HS-27A (cell line): Measurements from ENCODE around the gene NKAIN2.

Experiments
- DNase-seq: peaks from one replicate; pipeline ENCODE4 v3.0.0-alpha.2; 2012; ENCODE audit warnings: low read depth, missing footprints

Gene NKAIN2

DNA sequence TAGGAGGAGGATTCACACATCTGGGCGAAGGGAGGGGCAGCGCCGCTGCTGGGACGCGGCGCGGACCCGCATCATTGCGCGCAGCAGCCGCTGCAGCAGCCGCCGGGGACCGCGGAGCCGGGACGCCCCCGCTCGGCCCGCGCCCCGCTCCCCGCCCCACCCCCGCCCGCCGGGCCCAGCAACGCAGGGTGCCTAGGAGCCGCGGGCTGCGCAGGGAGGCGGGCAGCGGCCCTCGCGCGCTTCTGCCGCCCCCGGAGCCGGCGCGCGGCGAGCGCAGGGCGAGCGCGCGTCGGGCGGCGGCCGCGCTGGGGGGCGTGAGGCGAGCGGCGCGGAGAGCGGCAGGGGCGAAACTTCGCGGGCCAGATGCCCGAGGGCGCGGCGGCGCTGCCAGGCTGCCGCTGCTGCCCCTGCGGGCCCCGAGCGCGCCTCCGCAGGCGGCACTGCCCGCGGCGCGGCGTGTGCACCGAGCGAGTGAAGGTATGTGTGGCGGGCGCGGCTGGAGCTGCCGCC is at the start of gene NKAIN2:
TSS of gene NKAIN2 (plus strand) at position 362 of the 510 bp plus-strand sequence.
- DNase-seq, result no peak

DNA sequence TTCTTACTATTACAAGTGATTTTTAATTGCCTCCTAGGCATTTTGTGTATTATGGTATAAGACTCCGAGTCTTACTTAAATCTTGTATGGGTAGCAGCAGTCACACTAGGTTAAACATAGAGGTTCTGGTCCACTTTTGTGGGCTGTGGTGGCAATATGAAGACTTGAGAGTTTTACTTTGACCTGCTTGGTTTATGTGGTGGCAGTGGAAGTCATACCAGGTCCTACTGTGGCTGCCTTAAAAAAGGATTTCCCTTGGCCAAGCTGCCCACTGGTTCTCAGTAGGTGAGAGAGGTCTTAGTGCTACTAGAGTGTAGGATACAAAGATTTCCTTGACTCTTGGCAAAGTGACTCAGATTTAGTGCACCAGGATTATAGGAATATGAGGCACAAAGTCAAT is 44.2 kb upstream of the NKAIN2 start:
- no peak for DNase-seq

DNA sequence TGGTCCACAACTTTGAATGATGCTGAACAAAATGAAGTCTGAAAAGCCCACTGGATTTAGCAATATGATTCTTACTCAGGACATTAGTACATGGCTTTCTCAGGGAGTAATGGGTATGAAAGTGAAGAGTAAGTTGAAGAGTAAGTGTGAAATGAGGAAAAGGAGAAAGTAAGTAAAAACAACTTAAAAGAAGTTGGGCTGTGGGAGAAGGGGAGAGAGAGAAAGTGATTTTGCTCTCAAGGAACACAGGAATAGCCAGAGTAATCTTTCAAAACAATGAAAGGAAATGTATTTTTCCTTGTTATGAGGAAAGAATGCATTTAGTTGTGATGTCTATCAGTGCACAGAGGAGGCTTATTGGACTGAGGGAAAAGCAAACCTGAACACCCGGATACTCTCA is 39.8 kb upstream of the NKAIN2 start:
- DNase-seq, result no peak

DNA sequence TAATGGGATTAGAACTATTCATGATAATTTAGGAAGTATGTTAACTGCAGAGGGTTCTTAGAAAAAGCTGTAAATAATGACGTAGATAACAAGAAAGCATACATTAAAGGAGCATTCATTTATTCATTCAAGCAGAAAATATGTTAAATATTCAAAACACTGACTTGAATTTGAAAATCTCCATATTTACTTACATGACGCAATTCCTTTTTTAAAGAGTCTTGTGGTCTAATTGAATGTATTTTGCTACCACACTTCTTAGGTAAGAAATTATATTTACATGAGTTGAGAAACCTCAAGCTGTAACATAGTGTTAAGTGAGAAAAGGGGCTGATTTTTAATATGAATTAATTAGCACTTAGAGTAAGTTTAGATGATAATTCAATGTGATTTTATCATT is 38.9 kb upstream of the NKAIN2 start:
- DNase-seq, result no peak

DNA sequence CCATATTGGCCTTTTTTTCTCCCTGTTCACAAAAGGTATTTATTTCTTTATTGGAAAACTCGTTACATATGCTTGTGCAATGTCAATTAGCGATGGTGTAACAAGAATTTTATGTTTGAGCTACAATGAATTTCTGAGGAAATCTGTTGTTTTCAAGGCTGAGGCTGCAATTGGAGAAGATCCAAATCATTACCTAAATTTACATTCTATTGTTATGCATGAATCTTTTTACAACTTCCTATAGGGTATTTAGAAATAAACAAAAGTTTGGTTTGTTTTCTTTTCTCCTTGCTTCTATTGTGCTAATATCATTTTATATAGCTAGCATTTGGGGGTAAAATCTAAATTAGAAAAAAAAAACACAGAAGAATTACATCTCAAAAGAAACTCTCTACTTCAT is 34.7 kb upstream of the NKAIN2 start:
- DNase-seq, result no peak

DNA sequence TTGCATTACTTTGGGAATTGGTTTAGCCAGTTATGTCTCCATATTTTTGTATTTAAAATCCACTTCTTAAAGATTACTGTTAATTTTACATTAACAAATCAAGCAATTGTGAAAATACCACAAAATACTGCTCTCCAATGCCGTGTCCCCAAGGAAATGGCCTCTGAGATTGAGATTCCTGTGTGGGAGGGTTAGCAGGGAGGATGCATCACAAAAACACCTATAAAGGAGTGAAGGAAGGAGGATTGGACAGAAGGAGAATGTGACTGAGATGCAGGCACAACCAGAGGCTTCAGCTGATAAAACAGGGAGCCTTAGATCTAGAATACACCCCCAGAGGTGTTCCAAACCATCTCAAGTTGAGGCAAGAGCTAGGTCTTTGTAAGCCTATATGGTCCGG is 34.2 kb upstream of the NKAIN2 start:
- DNase-seq, result no peak

DNA sequence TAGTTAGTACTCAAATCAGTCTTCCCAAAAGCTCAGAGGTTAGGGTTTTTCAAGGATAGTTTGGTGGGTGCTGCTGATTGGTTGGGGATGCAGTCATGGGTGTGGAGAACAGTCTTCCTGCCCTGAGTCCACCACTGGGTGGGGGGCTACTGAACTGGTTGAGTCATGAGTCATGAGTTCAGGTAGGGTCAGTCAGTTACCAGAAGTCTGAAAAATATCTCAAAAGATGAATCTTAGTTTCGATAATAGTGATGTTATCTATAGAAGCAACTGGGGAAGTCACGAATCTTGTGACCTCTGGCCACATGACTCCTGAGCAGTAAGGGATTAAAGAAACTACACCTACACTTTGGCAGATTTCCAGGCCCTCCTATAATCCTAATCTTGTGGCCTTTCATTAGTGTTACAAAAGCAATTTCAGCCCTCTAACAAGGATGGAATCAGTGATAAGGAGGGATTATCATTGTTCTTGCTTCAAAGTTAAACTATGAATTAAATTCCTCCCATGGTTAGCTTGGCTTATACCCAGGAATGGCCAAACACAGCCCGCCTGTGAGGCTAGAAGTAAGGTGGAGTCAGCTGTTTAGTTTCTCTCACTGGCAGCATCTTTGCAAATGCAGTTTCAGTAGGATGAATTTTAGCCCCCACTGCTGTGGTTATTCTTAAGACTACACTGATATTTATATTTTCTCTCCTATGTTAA is 33.3 kb upstream of the NKAIN2 start:
- no peak for DNase-seq

DNA sequence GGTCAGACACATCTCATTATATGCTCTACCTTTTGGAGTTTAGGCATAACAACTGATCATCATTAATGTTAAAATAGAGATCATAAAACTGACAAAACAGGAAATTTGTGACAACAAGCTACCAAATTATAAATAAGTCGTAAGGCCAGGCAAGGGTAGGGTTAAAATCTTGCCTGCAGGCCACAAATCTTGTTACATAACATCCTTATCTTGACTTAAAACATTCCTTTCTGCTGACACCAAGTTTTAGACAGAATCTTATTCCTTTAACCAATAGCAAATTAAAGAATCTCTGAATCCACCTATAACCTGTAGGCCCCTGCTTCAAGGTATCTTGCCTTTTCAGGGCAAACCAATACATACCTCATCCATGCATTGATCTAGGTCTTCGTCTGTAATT is 32.5 kb upstream of the NKAIN2 start:
- no peak for DNase-seq

DNA sequence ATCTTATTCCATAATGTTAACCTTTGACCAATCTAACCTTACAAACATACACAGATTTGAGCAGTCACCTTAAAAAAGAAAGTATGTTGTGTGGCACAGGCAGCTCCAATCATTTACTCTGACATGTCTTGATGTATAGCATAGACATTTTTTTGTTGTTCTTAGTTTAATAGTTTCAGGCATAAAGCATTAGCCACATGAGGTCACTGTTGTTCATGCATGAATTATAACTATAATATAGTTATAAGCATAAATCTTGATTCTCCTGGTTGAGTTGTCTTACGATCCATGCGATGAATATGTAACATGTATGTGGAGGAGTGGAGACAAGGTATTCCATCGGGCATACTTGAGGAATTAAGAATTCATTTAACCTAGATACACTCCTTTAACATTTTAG is 26.1 kb upstream of the NKAIN2 start:
- DNase-seq, result no peak

DNA sequence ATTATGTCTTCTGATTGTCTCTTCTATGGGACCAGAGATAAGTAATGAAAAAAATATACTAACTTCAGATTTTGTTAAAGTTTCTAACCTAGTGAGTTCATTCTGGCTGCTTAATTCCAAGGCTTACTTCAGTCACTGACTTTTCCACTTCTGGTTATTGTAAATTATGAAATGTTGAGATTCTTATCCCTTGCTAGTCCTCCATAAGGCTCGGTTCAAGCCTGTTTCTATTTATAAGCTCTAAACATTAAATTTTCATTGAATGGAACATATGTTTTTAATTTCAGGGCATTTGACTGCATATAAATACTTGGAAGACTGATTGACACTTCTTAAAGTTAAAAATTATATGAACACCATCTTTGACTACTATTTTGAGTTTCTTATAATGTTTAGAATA is 23.6 kb upstream of the NKAIN2 start:
- no peak for DNase-seq

DNA sequence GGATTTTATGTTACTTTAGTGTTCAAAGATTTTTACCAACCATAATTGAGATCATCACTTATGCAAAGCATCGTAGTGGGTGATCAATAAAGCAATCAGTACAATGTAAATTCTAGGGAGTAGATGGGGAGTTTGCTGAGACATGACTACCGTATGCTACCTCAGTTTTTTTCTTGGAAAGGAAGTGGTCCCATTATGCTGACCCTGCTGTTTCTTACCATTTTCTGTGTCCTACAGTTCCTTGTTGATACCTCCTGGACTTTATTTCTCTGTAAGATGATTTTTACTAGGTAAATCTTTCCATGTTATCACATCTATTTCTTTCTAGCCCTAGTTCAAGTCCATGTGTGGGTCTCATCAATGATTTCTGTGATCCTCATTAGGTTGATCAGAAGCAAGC is 19.3 kb upstream of the NKAIN2 start:
- no peak for DNase-seq

DNA sequence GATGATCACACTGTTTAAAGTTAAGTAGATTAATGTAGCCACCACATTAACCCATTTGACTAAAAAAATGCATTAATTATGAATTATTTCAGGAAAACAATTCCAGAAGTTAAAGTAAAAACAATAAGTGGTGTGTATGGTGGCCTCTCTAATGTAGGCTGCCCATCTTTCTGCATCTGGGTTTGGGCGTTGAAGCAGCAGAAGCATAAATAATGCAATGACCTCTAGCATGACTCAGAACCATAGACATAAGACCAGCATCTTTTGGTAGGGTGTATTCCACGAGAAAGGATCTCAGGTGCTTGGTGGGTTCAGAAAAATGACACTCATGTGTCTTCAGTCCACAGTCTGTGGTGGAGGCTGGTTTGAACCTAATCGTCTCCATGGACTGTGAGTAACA is 18.6 kb upstream of the NKAIN2 start:
- DNase-seq, result no peak

DNA sequence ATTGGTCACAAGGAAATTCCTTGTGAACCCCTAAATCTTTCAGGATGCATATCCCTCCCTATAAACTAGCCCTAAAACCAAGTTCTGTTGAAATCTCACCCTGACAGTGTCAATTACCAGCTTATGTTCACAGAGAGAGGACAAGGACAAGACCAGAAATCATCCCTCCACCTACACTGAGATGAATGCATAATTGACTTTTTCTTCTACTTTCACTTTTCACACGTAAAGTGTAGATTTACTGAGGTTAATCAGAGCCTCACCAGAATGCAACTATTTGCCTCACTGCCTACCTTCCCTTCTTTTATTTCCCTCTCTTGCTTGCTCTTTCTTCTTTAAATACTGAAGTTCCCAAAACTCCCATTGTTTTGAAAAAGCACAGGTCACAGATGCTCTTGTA is 15.3 kb upstream of the NKAIN2 start:
- no peak for DNase-seq

DNA sequence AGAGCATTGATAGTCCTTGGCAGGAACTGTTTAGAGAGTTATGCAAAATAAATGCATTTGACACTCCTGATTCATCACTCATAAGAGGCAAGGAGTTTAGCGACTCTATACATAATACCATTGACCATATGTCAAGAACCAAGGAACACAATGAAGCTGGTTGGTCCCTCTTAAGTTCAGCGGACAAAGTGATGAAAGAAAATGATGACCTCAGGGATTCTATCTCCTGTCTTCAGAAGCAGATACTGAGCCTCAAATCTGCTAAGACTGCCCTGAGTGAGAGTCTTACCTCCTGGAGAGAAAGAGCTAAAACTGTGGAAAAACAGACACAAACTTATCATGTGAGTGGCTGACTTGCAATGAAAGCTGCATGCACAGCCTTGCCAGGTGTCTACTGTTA is 9.5 kb upstream of the NKAIN2 start:
- no peak for DNase-seq

DNA sequence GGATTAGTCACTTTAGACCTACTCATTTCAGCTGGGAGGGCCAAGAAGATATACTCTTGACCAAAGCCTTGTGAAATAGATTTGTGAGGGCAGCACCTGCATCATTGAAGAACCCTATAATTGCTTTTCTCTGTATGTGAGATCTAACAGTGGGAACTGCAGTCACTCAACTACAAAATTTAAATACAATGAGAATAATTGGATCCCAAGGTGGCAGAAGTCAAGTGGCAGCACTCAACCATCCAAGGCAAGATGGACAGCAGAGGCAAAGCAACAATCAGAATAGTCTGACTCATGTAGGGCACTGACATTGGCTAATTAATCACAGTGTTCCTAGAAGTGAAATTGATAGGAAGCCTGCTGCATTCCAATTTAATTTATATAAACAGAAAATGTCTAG is 8.9 kb upstream of the NKAIN2 start:
- DNase-seq, result no peak

DNA sequence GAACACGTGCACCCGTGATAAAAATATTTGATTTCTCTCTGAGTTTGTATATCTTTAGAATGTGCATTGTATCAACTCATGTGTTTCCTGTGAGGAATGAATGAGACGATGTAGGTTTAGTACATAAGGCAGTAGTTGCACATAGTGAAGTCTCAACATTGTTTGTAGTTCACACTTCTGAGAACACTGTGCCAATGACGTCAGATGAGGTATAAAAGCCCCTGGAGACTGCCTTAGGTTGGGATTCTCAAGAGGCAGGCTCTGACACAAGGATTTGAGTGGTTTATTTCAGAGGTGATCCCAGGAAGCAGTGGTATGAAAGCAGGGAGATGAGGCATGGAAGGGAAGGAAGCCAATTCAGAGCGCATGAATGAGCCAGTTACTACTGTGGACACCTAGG is 2.6 kb upstream of the NKAIN2 start:
- DNase-seq, result no peak

DNA sequence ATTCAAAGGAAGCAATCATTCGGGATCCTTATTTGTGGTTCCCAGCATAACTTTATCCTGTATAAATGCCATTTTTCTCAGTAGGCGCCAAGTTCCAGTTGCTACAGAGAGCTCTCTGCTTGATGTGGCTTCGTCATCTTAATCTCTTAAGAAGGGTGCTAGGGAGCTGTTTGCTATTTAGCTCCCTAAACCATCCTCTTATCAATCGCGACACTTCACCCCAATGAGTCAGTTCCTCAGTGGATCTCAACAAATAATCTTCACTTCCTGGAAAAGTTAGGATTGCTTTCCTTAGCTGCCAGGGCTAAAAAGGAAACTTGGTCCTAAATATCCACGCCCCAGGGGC is 1.3 kb upstream of the NKAIN2 start:
- DNase-seq, result no peak

DNA sequence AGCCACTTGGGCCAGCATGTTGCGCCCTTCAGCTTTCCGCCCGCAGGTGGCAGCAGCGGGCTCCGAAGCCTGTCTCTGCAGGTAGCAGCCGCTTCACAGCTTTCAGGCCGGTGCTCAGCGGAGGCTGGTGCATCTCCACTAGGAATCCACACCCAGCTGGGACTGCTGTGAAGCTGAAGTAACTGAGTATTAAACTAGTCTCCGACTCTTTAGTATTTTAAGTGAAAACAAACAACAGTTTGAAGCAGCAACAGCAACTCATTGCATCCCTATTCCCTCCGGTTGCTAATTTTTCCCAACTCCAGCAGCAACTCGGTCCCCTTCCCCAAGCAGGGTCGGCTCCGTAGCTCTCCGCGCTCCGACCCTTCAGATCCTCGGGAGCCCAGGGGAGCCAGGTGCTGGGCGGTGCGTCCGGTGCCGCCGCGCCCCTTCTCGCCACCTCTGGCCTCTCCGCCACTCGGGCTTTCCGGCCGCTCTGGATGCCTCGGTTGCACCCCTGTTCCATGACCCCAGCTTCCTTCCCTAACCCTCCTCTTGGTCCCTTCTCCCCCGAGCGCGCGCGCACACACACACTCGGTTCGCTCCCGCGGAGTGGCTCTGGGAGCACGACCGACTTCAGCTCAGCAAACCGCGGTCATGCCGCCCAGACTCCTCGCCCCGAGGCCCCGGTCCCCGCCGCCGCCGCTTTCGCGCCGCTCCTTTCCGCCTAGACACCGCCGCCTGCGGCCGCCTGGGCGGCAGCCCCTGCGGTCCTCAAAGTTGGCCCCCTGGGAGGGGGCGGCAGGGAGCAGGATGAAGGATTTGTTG is 765 bp upstream of the NKAIN2 start:
- no peak for DNase-seq

DNA sequence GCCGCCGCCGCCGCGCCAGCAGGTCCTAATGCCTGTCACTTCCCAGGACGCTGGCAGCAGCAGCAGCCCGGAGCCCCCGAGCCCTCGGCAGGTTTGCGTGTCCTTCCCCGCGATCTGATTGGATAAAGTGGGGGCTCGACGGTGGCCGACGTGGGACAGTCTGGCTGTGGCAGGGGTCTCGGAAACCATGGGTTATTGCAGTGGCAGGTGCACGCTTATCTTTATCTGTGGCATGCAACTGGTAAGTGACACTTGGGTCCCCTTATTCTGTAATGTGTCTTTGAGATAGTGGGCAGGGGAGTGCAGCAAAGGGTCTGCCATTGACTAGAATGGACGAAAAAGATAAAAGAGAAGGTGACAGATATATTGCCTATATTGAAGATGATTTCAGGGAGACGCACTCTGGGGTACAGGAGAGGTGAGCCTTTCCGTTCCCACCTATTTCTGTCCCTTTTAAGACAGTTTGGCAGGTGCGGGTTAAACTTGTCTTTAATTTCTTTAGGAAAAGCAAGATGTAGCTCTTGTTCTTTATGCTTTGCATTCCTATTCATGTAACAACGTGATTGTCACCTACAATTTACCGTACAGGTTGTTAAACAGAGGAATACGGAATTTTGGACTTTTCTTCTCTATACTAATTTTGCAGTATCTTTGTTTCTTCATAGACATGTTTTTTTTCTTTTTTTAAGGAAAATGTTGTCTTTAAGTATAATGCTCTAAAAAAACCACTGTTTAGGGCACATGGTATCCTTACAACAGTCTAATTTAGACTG is 535 bp downstream of the NKAIN2 start:
- no peak for DNase-seq

DNA sequence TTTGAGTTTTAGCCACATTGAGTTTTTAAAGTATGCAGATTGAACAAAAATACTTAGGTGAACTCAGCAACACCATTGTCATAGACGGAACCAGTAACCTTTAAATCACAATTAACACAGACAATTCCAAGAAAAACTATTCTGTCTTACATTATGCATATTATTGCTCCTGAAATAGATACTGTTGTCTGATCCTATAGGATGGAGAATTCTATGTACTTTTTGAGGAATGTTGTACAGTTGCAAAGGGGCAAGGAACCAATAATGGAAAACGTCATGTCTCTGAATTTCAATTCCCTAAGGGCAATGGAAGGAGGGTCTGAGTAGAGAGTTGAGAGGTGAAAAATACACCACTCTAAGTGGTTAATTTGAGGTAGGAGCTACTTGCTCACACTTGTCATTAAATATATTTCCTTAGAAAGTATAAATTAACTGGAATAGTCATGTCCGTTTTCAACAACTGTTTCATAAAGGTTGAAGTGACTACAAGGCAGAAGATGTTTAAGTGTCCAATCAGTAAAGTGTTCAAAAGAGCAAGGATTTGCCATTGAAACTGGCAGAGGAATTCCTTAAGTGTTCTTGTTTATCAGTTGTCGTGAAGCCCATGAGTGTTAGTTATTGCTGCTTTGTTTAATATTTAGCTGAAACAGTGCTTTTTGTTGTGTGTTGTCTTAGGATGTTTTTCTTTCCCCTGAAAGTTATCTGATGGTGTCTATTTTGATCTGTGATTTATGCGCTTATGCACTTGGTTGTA is 1.3 kb downstream of the NKAIN2 start:
- no peak for DNase-seq

DNA sequence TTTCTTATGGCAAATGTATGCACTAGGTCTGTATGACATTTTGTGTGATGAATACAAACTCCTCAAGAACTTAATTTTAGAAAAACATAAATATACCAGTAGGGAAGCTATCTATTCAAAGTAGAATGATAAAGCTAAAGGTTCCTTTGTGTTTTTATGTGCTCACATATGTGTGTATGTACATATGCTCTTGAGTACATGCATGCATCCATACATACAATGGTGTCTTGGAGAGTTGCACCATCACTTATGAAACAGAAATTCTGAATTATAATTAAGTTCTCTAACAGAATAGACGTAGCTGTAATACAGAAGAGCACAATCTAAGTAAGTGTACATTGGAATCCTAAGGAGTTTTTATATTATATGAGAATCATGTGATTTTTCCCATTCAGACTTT is 2.3 kb downstream of the NKAIN2 start:
- DNase-seq, result no peak

DNA sequence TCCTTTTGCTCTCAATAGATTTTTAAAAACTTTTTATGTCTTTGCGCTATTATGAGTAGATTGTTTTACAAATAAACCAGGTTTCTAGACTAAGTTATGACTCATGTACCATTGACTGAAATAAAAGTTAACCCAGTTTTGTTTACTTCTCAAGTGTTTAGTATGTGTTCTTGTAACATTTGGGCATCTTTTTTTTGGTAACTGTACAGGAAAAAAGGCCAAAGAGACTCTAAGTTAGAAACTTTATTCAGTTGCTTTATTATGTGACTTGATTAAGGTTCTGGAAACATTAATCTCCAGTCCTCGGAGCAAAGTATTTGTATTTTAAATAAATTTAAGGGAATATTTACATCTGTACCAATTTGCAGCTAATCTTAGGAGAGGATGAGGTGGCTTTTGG is 2.9 kb downstream of the NKAIN2 start:
- no peak for DNase-seq
